GM21529 (cell line): Measurements from ENCODE around the gene KCNK6.
A peak's percentile ranks its signal among the peaks of the same experiment; 100 is the strongest.
"Not testable (repeated sequence)": the region's sequence is repeated elsewhere in the genome, so short reads cannot be mapped to it uniquely, and the experiment has no call there.

ENCODE experiments used
- ATAC-seq: cut with Tn5 transposase; IDR thresholded peaks from one replicate; pipeline ENCODE4 v1.9.1; 2021; ENCODE audit not compliant: unreplicated experiment

KCNK6 gene

GRCh38 chr19:38360839-38361631 lies 41.4 kb downstream of the KCNK6 start:
- no peak for ATAC-seq

- peak; percentile 53 for ATAC-seq
Observed at GRCh38 chr19:38361633-38362075, 42.0 kb downstream of the KCNK6 start.

- peak; percentile 57 for ATAC-seq
Observed at GRCh38 chr19:38362076-38362945, 42.7 kb downstream of the KCNK6 start.

GRCh38 chr19:38362946-38363688 lies 43.5 kb downstream of the KCNK6 start:
- not testable (repeated sequence) for ATAC-seq

- no peak for ATAC-seq
Observed at GRCh38 chr19:38367041-38367440, 47.4 kb downstream of the KCNK6 start.

GRCh38 chr19:38369584-38369983 lies 49.9 kb downstream of the KCNK6 start:
- ATAC-seq, result no peak

GRCh38 chr19:38370299-38370698 lies 50.7 kb downstream of the KCNK6 start:
- ATAC-seq, result no peak

GRCh38 chr19:38371081-38371480 lies 51.4 kb downstream of the KCNK6 start:
- ATAC-seq, result no peak

GRCh38 chr19:38373907-38374331 lies 54.3 kb downstream of the KCNK6 start:
- ATAC-seq, result no peak

GRCh38 chr19:38374332-38375097 lies 54.9 kb downstream of the KCNK6 start, which contains the start of gene PSMD8:
TSS of gene PSMD8 (plus strand) at chr19:38374571. CDS start at chr19:38374602, 31 bp downstream.
- peak; percentile 93 for ATAC-seq

- no peak for ATAC-seq
Observed at GRCh38 chr19:38375098-38375493, 55.5 kb downstream of the KCNK6 start.

GRCh38 chr19:38375748-38376147 lies 56.1 kb downstream of the KCNK6 start:
- no peak for ATAC-seq

- no peak for ATAC-seq
Observed at GRCh38 chr19:38376576-38376975, 56.9 kb downstream of the KCNK6 start.

- no peak for ATAC-seq
Observed at GRCh38 chr19:38377052-38377451, 57.4 kb downstream of the KCNK6 start.

GRCh38 chr19:38378866-38379265 lies 59.2 kb downstream of the KCNK6 start:
- no peak for ATAC-seq

- no peak for ATAC-seq
Observed at GRCh38 chr19:38381138-38381537, 61.5 kb downstream of the KCNK6 start.
